SK-N-MC (cell line): Measurements from ENCODE around the gene WFDC5.

Experiments used
- EZH2 ChIP-seq: fragments of 200-600 bp; sonication (generic); IDR thresholded peaks from one replicate; pipeline ENCODE4 v1.6.1; 2017; ENCODE audit warnings: antibody characterized with exemption
- POLR2AphosphoS5 ChIP-seq: IDR thresholded peaks from 2 replicates; pipeline ENCODE4 v1.6.1; 2012; ENCODE audit warnings: mild to moderate bottlenecking, low read depth, low read length, borderline replicate concordance

- TF ChIP-seq EZH2 (no peak), POLR2AphosphoS5 (no peak)
Observed at GRCh38 chr20:45073221-45073620, 41.8 kb downstream of the WFDC5 start.
